Measurements from ENCODE around the gene AUTS2.

Gene AUTS2

DNA sequence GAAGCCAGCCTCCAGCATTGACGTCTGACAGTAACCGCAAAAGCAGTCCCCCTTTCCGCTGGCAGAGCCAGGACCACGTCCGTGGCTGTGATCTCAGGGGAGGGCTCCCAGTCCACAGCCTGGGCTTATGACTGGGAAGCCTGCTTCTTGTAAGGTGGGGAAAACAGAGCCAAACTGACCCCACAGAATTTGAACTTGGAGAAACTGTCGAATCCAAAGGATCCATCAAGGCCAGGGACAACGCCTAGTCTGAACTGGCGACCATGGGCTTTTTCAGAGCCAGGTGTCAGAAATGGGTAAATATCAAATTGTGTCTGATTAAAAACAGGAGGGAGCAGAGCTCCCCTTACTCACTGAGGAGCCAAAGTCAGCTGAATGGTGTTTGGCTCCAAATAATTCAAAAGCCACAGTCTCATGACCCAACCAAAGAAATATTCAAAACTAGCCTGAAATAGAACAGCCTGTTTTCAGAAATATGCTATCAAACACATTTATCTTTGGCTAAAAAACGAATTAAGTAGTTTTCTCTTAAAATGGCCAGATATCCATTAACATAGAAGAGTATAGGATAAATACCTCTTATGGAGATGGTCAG is 782.2 kb downstream of the AUTS2 start:
- no peak overlapping the region for H3K4me3 ChIP-seq

DNA sequence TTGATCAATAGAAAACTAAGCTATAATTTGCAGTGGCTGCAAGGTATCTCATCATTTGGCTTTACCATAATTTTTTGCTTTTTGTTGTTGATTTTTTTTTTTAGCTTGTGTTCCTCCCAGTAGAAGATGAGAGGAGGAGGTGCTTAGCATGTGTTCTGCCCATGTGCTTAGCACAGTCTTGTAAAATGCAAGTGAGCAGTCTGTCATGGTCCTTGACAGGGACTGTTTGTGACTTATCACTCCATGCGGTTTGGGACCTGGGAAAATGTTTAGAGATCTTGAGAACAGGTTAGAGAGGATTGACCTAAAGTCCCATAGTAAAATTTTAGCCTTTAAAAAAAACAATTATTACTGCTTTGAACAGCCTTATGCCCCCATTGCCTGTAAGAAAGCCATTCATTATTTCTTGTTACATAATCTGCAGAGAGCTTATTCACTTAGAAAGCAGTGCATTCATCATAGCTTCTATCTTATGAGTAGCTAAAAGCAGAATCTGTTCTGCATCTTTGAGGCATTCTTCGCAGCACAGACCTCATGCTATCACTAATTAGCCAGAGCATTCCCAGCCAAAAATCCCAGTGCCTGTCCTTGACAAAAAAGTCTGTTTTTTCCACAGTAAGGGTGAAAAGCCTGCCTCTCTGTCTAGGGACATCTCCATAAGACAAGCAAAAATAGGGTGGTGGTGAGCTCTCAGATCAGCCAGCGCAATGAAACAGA is 784.9 kb downstream of the AUTS2 start:
- Histone ChIP-seq H3K27me3 (no peaks in the 10 kb centered on the region), H3K9me3 (no peaks in the 10 kb centered on the region), H3K4me1 (peaks cover 0 to 68% (median 22%) of the 10 kb centered on the region in 4 donors), H3K4me3 (no peak overlapping the region), H3K36me3 (no peaks in the 10 kb centered on the region), H3K27ac (no peak overlapping the region)
- DNase-seq, result no peak
- intact Hi-C loops (cut with DNase I; ENCODE audit: low total_unique reads), result no loop called here
- TF ChIP-seq, protein P1, sequence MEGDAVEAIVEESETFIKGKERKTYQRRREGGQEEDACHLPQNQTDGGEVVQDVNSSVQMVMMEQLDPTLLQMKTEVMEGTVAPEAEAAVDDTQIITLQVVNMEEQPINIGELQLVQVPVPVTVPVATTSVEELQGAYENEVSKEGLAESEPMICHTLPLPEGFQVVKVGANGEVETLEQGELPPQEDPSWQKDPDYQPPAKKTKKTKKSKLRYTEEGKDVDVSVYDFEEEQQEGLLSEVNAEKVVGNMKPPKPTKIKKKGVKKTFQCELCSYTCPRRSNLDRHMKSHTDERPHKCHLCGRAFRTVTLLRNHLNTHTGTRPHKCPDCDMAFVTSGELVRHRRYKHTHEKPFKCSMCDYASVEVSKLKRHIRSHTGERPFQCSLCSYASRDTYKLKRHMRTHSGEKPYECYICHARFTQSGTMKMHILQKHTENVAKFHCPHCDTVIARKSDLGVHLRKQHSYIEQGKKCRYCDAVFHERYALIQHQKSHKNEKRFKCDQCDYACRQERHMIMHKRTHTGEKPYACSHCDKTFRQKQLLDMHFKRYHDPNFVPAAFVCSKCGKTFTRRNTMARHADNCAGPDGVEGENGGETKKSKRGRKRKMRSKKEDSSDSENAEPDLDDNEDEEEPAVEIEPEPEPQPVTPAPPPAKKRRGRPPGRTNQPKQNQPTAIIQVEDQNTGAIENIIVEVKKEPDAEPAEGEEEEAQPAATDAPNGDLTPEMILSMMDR (IDR thresholded peaks at IDR 0.05), result no peak

More for the DNA sequence above, 782.2 kb downstream of the AUTS2 start:
- Histone ChIP-seq H3K36me3 (no peaks in the 10 kb centered on the region), H3K27me3 (no peaks in the 10 kb centered on the region), H3K4me1 (peaks cover 0 to 62% (median 27%) of the 10 kb centered on the region in 4 donors), H3K9me3 (no peaks in the 10 kb centered on the region), H3K27ac (peak overlapping the region; percentile 72 to 78)
- intact Hi-C loops (cut with DNase I; ENCODE audit: low total_unique reads), result no loop called here
- DNase-seq, result peak; percentile 49 to 77
- TF ChIP-seq, protein P1 (IDR thresholded peaks at IDR 0.05), result no peak

DNA sequence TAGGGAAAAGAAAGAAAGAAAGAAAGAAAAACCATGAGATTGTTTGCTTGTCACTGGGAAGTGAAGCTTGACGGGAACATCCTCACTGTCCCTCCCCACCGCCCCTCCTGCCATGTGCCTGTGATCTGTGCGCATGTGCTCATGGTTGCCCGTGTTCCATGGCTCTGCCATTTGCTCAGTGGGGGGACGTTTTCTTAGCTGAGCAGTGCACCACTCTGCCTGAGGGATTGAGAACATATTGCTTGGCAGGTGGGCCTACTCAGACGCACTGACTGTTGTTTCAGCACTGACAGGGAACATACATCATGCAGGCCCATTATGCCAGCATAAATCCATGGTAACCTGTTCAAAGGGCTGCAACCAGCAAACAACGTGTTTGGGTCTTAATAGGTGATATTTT is 785.7 kb downstream of the AUTS2 start:
- intact Hi-C loops (cut with DNase I; ENCODE audit: low total_unique reads), result no loop called here
- DNase-seq, result no peak
- TF ChIP-seq, protein P1 (IDR thresholded peaks at IDR 0.05), result no peak
- H3K4me3 ChIP-seq, result no peak overlapping the region
- H3K4me1 ChIP-seq, result peaks cover 0 to 76% (median 23%) of the 10 kb centered on the region in 4 donors
- no peaks in the 10 kb centered on the region for H3K36me3 ChIP-seq
- H3K27me3 ChIP-seq, result no peaks in the 10 kb centered on the region
- no peak overlapping the region for H3K27ac ChIP-seq
- H3K9me3 ChIP-seq, result no peaks in the 10 kb centered on the region

GRCh38 chr7:70384891-70385290 is 786.6 kb downstream of the AUTS2 start:
- TF ChIP-seq, protein P1 (IDR thresholded peaks at IDR 0.05), result no peak
- H3K27me3 ChIP-seq, result no peaks in the 10 kb centered on the region
- no peaks in the 10 kb centered on the region for H3K36me3 ChIP-seq
- no peak overlapping the region for H3K27ac ChIP-seq
- intact Hi-C loops (cut with DNase I; ENCODE audit: low total_unique reads), result no loop called here
- H3K4me1 ChIP-seq, result peaks cover 0 to 76% (median 29%) of the 10 kb centered on the region in 4 donors
- no peak for DNase-seq
- no peaks in the 10 kb centered on the region for H3K9me3 ChIP-seq
- no peak overlapping the region for H3K4me3 ChIP-seq

DNA sequence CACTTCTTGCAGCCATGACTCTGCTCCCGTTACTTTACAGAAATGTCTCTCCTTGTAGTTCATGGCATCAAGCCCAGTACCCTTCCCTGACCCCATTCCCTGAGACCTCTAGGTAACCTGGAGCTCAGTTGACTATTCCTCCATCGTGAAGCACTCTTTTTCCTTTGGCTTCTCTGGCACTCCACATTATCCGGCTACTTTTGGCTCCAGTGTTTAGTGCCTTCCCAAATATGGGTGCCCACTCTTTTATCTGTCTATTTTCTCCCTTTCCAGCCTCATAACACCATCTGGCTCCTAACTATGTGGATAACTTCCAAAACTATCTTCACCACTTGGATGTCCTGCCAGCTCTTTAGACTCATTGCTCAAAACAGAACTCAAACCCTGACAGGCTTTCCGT is 788.9 kb downstream of the AUTS2 start:
- Histone ChIP-seq H3K4me1 (peaks cover 0 to 78% (median 27%) of the 10 kb centered on the region in 4 donors), H3K27ac (peak overlapping the region; percentile 34 to 43), H3K9me3 (no peaks in the 10 kb centered on the region), H3K27me3 (no peaks in the 10 kb centered on the region), H3K36me3 (no peaks in the 10 kb centered on the region), H3K4me3 (no peak overlapping the region)
- TF ChIP-seq, protein P1 (IDR thresholded peaks at IDR 0.05), result no peak
- intact Hi-C loops (cut with DNase I; ENCODE audit: low total_unique reads), result no loop called here
- DNase-seq, result peak in 1 of 2 donors; percentile 23
